HEK293T (cell line): ENCODE measurements around the gene FNDC3A.

Experiments used
- BHLHE40 ChIP-seq: fragments of 450-650 bp; IDR thresholded peaks from 2 replicates; pipeline ENCODE4 v1.6.1; 2016; ENCODE audit warnings: mild to moderate bottlenecking, moderate library complexity, borderline replicate concordance
- NFRKB ChIP-seq: fragments of 450-650 bp; IDR thresholded peaks from 2 replicates; pipeline ENCODE4 v1.6.1; 2016; ENCODE audit warnings: mild to moderate bottlenecking, moderate library complexity
- SUZ12 ChIP-seq: fragments of 450-650 bp; IDR thresholded peaks from 2 replicates; pipeline ENCODE4 v1.6.1; 2016; ENCODE audit warnings: mild to moderate bottlenecking

- TF ChIP-seq NFRKB = no peak
- no peak for TF ChIP-seq SUZ12
- no peak for TF ChIP-seq BHLHE40
Observed at GRCh38 chr13:49029570-49029969, 53.9 kb downstream of the FNDC3A start.
